NCI-H524 (cell line): Measurements from ENCODE around the gene TESK1.
"Not testable (repeated sequence)": the region's sequence is repeated elsewhere in the genome, so short reads cannot be mapped to it uniquely, and the experiment has no call there.

Source experiments
- DNase-seq, 2 experiments: peaks; one replicate each; lab custom pipeline; 2025; lab: John Stamatoyannopoulos, UW

TESK1 gene

GRCh38 chr9:35579659-35580227 lies 25.3 kb upstream of the TESK1 start:
- not testable (repeated sequence) for DNase-seq

GRCh38 chr9:35583521-35583920 lies 21.5 kb upstream of the TESK1 start:
- DNase-seq, result not testable (repeated sequence)

DNA sequence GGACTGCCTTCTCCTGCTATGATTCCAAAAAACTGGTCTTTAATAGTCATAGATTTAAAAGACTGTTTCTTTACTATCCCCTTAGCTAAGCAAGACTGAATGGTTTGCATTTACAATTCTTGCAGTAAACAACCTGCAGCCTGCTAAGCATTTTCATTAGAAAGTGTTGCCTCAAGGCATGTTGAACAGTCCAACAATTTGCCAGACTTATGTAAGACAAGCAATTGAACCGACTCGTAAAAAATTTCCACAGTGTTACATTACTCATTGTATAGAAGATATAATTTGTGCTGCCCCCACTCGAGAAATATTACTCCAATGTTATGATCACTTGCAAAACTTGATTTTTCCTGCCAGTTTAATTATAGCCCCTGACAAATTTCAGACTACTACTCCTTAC lies 20.4 kb upstream of the TESK1 start:
- DNase-seq, result not testable (repeated sequence)

- not testable (repeated sequence) for DNase-seq
Measured at GRCh38 chr9:35588506-35588905, 16.6 kb upstream of the TESK1 start.

DNA sequence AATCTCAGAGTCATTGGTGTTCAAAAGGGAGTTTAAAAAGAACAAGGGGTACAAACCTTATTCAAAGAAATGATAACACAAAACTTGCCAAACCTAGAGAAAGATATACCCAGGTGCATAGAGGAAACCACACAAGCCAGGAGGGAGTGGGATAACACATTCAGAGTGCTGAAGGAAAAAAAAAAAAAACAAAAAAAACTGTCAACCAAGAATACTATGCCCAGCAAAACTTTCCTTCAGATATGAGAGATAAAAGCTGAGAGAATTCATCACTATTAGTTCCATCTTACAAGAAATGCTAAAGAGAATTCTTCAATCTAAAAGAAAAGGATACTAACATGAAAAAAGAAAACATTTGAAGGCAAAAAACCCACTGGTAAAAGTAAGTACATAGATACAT lies 11.5 kb upstream of the TESK1 start:
- no peak for DNase-seq

DNA sequence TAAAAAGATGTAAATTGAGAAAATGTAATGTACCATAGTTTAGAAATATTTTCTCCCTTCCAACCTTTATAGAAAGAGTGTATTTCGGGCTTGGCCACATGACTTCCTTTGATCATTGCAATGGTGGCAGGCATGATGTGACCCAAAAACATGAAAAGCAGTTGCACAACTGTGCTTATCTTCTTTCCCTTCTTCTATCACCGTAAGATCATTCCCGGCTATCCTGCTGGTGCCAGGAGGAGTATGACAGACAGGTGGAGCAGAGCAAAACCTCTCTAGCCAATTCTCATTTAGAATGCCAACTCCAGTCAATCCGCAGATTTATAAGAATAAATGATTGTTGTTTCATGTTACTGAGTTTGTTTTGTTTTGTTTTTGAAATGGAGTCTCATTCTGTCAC lies 10.6 kb upstream of the TESK1 start:
- DNase-seq, result no peak

DNA sequence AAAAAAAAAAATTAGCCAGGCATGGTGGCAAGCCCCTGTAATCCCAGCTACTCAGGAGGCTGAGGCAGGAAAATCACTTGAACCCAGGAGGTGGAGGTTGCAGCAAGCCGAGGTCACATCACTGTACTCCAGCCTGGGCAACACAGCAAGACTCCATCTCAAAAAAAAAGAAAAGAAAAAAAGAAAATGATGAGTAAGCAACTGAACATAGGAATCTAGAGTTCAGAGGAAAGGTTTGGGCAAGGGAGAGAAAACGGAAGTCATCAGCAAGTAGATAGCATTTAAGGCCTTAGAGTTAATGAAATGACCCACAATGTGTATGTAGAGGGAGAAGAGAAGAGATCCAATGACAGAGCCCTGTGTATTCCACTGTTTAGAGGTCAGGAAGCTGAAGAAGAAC lies 8.2 kb upstream of the TESK1 start:
- DNase-seq, result not testable (repeated sequence)

GRCh38 chr9:35598866-35599590 lies 6.0 kb upstream of the TESK1 start:
- no peak for DNase-seq

DNA sequence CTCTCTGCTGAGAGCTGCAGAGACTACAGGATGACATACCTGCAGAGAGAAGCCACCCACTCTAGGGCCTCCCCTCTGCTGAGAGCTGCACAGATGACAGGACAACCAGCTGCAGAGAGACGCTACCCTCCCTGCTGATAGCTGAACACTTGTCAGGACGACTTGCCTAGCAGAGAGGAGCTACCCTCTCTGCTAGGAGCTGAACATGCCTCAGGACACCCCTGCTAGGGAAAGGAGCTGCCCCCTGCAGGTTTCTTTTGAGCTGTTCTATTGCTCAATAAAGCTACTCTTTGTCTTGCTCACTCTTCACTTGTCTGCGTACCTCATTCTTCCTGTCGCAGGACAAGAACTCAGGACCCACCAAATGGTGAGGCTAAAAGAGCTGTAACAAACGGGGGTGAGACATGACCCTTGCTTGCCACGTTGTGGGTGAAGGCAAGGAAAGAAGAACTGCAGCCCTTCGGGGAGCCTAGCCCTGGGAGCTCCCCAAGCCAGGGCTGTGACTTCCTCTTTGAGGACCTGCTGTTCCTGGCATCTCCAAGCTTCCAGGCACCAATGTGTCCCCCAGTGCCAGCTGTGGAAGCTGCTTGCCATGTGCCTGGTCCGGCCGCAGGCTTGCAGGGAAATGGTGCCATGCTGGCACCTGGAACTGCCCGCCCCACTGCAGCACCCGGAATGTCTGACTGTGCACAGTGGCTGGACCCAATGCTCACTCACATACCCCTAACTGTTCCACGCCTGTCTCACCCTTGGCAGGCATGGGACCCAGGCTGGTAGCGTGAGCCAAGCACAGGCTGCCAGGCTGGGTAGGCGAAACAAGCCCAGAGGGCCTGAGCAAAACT lies 5.1 kb upstream of the TESK1 start:
- no peak for DNase-seq

- DNase-seq, result peak; percentile 72 to 75
Measured at GRCh38 chr9:35603506-35603985, 1.5 kb upstream of the TESK1 start.

GRCh38 chr9:35603986-35604577 lies 980 bp upstream of the TESK1 start:
- DNase-seq, result peak; percentile 97 to 99

GRCh38 chr9:35605351-35606137 lies 482 bp downstream of the TESK1 start:
- DNase-seq, result peak in 1 of 2 experiments; percentile 37

GRCh38 chr9:35606138-35606504 lies 1.1 kb downstream of the TESK1 start:
- peak in 1 of 2 experiments; percentile 35 for DNase-seq

DNA sequence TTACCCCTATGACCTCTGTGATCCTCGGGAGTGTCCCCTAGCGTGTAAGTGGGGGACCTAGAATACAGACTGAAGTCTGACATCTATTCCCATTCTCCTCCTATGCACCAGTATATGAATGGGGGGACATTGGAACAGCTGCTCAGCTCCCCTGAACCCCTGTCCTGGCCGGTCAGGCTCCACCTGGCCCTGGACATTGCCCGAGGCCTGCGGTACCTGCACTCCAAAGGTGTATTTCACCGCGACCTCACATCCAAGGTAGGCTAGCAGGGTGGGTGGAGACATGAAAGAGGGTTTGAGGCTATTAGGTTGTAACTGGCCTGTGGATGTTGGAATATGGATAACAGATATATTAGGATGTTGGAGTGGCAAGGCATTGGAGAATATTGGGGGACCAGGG lies 1.7 kb downstream of the TESK1 start:
- no peak for DNase-seq

GRCh38 chr9:35608221-35608620 lies 3.2 kb downstream of the TESK1 start:
- no peak for DNase-seq

DNA sequence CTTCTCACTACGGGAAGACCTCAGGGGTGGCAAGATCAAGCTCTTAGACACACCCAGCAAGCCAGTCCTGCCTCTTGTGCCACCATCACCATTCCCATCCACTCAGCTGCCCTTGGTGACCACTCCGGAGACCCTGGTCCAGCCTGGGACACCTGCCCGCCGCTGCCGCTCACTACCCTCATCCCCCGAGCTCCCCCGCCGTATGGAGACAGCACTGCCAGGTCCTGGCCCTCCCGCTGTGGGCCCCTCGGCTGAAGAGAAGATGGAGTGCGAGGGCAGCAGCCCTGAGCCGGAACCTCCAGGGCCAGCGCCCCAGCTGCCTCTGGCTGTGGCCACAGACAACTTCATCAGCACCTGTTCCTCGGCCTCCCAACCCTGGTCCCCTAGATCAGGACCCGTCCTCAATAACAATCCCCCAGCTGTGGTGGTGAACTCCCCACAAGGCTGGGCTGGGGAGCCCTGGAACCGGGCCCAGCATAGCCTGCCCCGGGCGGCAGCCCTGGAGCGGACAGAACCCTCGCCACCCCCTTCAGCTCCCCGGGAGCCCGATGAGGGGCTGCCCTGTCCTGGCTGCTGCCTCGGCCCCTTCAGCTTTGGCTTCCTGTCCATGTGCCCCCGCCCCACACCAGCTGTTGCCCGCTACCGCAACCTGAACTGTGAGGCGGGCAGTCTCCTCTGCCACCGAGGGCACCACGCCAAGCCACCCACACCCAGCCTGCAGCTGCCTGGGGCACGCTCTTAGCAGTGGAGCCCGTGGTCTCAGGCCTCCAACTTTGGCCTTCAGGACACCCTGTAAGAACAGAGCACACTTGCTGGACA lies 4.1 kb downstream of the TESK1 start:
- no peak for DNase-seq

DNA sequence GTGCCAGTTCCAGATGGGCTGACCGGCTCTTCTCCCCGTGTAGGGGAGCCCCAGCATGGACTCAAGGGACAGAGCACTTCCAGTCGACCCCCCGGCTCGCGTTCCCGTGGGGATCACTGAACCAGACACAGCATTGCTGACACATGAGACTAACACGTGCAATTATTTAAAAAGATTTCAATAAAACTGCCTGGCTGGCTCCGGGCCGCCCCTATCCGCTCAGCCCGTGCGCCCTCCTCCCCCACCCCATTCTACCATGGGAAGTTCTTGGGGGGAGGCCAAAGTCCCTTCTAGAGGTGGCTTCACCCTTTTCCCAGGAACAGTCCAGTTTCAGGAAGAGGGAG lies 4.7 kb downstream of the TESK1 start:
- DNase-seq, result no peak

GRCh38 chr9:35611230-35611797 lies 6.3 kb downstream of the TESK1 start:
- DNase-seq, result peak; percentile 12 to 37

DNA sequence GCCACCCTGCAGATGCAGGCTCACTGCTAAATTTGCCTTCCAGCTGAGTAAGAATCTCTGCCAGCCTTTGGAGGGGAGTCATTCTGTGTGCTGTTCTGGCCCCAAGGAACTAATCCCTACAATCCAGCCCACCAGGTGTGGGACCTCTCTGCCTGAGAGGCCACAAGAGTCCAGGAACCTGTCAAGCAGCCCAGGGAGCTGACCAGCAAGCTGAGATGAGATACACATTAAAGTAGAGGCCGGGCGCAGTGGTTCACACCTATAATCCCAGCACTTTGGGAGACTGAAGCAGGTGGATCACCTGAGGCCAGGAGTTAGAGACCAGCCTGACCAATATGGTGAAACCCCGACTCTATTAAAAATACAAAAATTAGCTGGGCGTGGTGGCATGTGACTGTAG lies 7.0 kb downstream of the TESK1 start:
- not testable (repeated sequence) for DNase-seq

GRCh38 chr9:35612843-35613242 lies 7.8 kb downstream of the TESK1 start:
- DNase-seq, result no peak
